ENCODE data around the gene C12orf42.

DNA sequence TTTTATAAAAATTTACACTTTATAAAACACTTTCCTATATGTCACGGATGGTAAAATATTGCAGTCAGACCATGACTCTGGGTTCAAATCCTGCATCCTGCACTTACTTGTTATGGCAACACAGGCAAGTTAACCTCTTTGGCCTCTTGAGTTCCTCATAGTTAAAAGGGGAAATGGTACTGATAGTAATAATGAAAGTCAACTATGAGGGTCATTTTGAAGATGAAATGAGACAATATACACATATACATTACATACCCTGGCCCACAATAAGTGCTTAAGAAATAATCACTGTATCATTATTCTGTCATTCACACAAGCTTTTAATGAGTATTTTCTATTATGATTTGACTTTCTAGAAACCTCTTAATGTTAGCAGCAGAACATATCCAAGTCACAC is 64.4 kb downstream of the C12orf42 start:
- TF ChIP-seq, protein P1, sequence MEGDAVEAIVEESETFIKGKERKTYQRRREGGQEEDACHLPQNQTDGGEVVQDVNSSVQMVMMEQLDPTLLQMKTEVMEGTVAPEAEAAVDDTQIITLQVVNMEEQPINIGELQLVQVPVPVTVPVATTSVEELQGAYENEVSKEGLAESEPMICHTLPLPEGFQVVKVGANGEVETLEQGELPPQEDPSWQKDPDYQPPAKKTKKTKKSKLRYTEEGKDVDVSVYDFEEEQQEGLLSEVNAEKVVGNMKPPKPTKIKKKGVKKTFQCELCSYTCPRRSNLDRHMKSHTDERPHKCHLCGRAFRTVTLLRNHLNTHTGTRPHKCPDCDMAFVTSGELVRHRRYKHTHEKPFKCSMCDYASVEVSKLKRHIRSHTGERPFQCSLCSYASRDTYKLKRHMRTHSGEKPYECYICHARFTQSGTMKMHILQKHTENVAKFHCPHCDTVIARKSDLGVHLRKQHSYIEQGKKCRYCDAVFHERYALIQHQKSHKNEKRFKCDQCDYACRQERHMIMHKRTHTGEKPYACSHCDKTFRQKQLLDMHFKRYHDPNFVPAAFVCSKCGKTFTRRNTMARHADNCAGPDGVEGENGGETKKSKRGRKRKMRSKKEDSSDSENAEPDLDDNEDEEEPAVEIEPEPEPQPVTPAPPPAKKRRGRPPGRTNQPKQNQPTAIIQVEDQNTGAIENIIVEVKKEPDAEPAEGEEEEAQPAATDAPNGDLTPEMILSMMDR (IDR thresholded peaks at IDR 0.05) = no peak
- TF ChIP-seq POLR2A (IDR thresholded peaks at IDR 0.05) = no peak

All from lower leg skin (tissue), 3 donors.